Spleen (tissue), 11 donors: ENCODE measurements around the gene LGR6. TPM values are rescaled to one million over a fixed set of nuclear protein-coding genes. Genes with fewer than 3 reads are reported as not detected.

Experiments
- DNase-seq: peaks from one replicate; pipeline ENCODE4 v3.0.0-alpha.2; 2020
- H3K27ac ChIP-seq, 8 donors: fragments of 200-600 bp; sonication (generic) in 7 of 8; 1 replicate in 4 of 8; 2 replicates in 4 of 8; pipeline versions ENCODE4 v1.5.0 to v1.8.0; 2016 to 2021; ENCODE audit warnings: inconsistent platforms in 4 of 8, mild to moderate bottlenecking in 4 of 8, moderate library complexity in 1 of 8
- H3K27me3 ChIP-seq, 7 donors: fragments of 200-600 bp; sonication (generic) in 6 of 7; replicated peaks in 1 of 7; 1 replicate in 4 of 7; 2 replicates in 3 of 7; pipeline versions ENCODE4 v1.5.0 to v1.8.0; 2016 to 2021; ENCODE audit warnings: inconsistent platforms in 3 of 7, mild to moderate bottlenecking in 1 of 7
- H3K36me3 ChIP-seq, 6 donors: fragments of 200-600 bp; sonication (generic) in 5 of 6; 1 replicate in 4 of 6; 2 replicates in 2 of 6; pipeline versions ENCODE4 v1.5.0 to v1.8.0; 2016 to 2021; ENCODE audit warnings: inconsistent platforms in 2 of 6
- H3K4me1 ChIP-seq, 6 donors: fragments of 200-600 bp; sonication (generic) in 5 of 6; 1 replicate in 3 of 6; 2 replicates in 3 of 6; pipeline versions ENCODE4 v1.5.0 to v1.8.0; 2016 to 2021; ENCODE audit warnings: inconsistent platforms in 3 of 6
- H3K4me3 ChIP-seq, 8 donors: fragments of 200-600 bp; sonication (generic) in 7 of 8; 1 replicate in 4 of 8; 2 replicates in 4 of 8; pipeline versions ENCODE4 v1.5.0 to v1.8.0; 2016 to 2021; ENCODE audit warnings: inconsistent platforms in 4 of 8, mild to moderate bottlenecking in 4 of 8, moderate library complexity in 2 of 8
- H3K9me3 ChIP-seq, 8 donors: fragments of 200-600 bp; sonication (generic) in 7 of 8; 1 replicate in 4 of 8; 2 replicates in 4 of 8; pipeline versions ENCODE4 v1.5.0 to v1.8.0; 2016 to 2021; ENCODE audit warnings: inconsistent platforms in 4 of 8
- POLR2A ChIP-seq, 3 donors: fragments of 450-650 bp; IDR thresholded peaks; one replicate each; pipeline ENCODE4 v1.5.1; 2017; ENCODE audit warnings: antibody characterized with exemption in 3 of 3, mild to moderate bottlenecking in 1 of 3
- POLR2AphosphoS5 ChIP-seq, 3 donors: sonication (generic); formaldehyde crosslinking; IDR thresholded peaks; one replicate each; pipeline ENCODE4 v1.5.1; 2017; ENCODE audit warnings: antibody characterized with exemption in 3 of 3
- WGBS, 5 donors: extraction: QIAGEN DNeasy Blood & Tissue Kit in 3 of 5; methylation state at CpG; one replicate each; pipeline versions ENCODE4 v1.1.5 to v1.1.7; 2013 to 2018; 5-methylcytosine and 5-hydroxymethylcytosine counted together
- intact Hi-C: fragments of 100-400 bp; cut with DNase I; formaldehyde crosslinking; loops from one replicate; pipeline ENCODE4 v1.15.0; 2023; ENCODE audit warnings: low total_unique reads
- polyA plus RNA-seq, 3 donors: library from polyadenylated mRNA; stranded (reverse); fragments of 200-250 nt; gene quantifications; one replicate each; pipeline ENCODE4 v1.2.1, GENCODE V29; 2013
- total RNA-seq, 7 donors: library from RNA; depleted of rRNA in 3 of 7; stranded (reverse); fragments of >200 nt in 3 of 7; fragmentation: NEBNext Ultra II Directional in 4 of 7; extraction: Animal tissue kit (Norgen Biotek cat#: 25700) in 4 of 7; gene quantifications; one replicate each; pipeline versions ENCODE4 v1.1.0 to v1.2.1, GENCODE V29; 2016 to 2021
- TF ChIP-seq, protein P1 (sequence below), 11 experiments: fragments of 200-600 bp in 7 of 11; fragments of 450-650 bp in 4 of 11; sonication (generic) in 4 of 11; IDR thresholded peaks in 8 of 11; conservative IDR thresholded peaks in 3 of 11; 1 replicate in 7 of 11; 2 replicates in 4 of 11; pipeline versions ENCODE4 v1.4.0 to v1.8.0; 2016 to 2021; ENCODE audit warnings: antibody characterized with exemption in 11 of 11, inconsistent platforms in 4 of 11, mild to moderate bottlenecking in 1 of 11
- donor health status: healthy with polysubstance abuse.
- donor health status: DM: no; HTN: no; CAD: no; lungs with moderate emphysema.
- donor health status: DM: no; HTN: no; CAD: no.
- donor health status: Bipolar disorder and iron deficiency.
- donor health status: healthy.
- donor health status: DM: no; HTN: no; CAD: no.
- donor health status: DM: yes; HTN: yes; CAD: no.

LGR6 gene
- total and polyA plus RNA-seq, 10 donors = 0.61 to 24.5 (median 5.3) TPM

- no peak for DNase-seq
- Histone ChIP-seq H3K27ac (no peak overlapping the region), H3K27me3 (no peaks in the 10 kb centered on the region), H3K4me1 (no peaks in the 10 kb centered on the region), H3K4me3 (no peak overlapping the region), H3K36me3 (peaks cover 0 to 56% (median 2%) of the 10 kb centered on the region in 6 donors), H3K9me3 (no peaks in the 10 kb centered on the region)
- intact Hi-C loops = no loop called here
- TF ChIP-seq POLR2AphosphoS5 (IDR thresholded peaks at IDR 0.05) (no peak), POLR2A (IDR thresholded peaks at IDR 0.05) (no peak)
- TF ChIP-seq, protein P1, sequence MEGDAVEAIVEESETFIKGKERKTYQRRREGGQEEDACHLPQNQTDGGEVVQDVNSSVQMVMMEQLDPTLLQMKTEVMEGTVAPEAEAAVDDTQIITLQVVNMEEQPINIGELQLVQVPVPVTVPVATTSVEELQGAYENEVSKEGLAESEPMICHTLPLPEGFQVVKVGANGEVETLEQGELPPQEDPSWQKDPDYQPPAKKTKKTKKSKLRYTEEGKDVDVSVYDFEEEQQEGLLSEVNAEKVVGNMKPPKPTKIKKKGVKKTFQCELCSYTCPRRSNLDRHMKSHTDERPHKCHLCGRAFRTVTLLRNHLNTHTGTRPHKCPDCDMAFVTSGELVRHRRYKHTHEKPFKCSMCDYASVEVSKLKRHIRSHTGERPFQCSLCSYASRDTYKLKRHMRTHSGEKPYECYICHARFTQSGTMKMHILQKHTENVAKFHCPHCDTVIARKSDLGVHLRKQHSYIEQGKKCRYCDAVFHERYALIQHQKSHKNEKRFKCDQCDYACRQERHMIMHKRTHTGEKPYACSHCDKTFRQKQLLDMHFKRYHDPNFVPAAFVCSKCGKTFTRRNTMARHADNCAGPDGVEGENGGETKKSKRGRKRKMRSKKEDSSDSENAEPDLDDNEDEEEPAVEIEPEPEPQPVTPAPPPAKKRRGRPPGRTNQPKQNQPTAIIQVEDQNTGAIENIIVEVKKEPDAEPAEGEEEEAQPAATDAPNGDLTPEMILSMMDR (IDR thresholded peaks at IDR 0.05 in 8 of 11, conservative IDR thresholded peaks at IDR 0.05 in 3 of 11) = no peak
Observed at GRCh38 chr1:202329891-202330290, 136.3 kb downstream of the LGR6 start.

GRCh38 chr1:202333861-202334260, 140.3 kb downstream of the LGR6 start:
- Histone ChIP-seq H3K4me3 (no peak overlapping the region), H3K9me3 (no peaks in the 10 kb centered on the region), H3K27me3 (no peaks in the 10 kb centered on the region), H3K36me3 (peaks cover 0 to 65% (median 2%) of the 10 kb centered on the region in 6 donors), H3K4me1 (no peaks in the 10 kb centered on the region), H3K27ac (no peak overlapping the region)
- WGBS, 5 donors = 74 to 86% (median 82%) methylated on average over 4 of the region's 4 CpGs
- intact Hi-C loops = no loop called here
- no peak for DNase-seq
- TF ChIP-seq, protein P1 (IDR thresholded peaks at IDR 0.05 in 8 of 11, conservative IDR thresholded peaks at IDR 0.05 in 3 of 11) = no peak
- TF ChIP-seq POLR2AphosphoS5 (IDR thresholded peaks at IDR 0.05) (no peak), POLR2A (IDR thresholded peaks at IDR 0.05) (no peak)

DNA sequence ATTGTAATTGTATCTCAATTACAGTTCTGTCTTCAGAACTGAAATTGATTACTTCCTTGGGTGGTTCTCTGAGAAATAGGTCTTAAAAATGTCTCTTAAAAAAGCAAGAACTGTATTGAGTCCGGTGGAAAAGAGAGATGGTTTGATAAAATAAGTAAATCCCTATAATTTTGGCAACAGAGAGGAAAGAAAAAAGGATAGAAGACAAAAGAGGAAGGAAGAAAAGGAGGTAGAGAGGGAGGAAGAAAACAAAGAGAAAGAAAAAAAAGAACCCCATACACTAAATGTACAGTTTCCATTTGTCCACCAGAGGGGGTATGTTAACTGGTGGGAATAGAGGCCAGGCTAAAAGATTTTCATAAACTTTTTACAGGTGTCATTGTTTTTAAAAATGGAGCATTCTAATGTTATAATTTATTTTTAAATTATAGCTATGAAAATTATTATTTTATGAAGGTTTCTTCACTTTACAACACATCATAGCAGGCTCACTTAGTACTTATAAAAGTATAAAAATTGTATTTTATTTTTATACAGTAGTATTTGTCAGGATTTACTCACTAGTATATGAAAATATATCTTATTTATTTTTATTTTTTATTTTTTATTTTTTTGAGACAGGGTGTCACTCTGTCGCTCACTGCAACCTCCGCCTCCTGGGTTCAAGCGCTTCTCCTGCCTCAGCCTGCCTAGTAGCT, 150.2 kb downstream of the LGR6 start:
- Histone ChIP-seq H3K4me1 (peaks cover 0 to 45% (median 27%) of the 10 kb centered on the region in 6 donors), H3K27me3 (no peaks in the 10 kb centered on the region), H3K4me3 (no peak overlapping the region), H3K27ac (no peak overlapping the region), H3K36me3 (no peaks in the 10 kb centered on the region), H3K9me3 (no peaks in the 10 kb centered on the region)
- WGBS, 5 donors = 61 to 73% (median 66%) methylated on average over 4 of the region's 4 CpGs
- intact Hi-C loops = no loop called here
- TF ChIP-seq, protein P1 (IDR thresholded peaks at IDR 0.05 in 8 of 11, conservative IDR thresholded peaks at IDR 0.05 in 3 of 11) = peak; percentile 43 to 83 (median 74)
- TF ChIP-seq POLR2A (IDR thresholded peaks at IDR 0.05) = no peak
- no peak for TF ChIP-seq POLR2AphosphoS5 (IDR thresholded peaks at IDR 0.05)
- no peak for DNase-seq

GRCh38 chr1:202348005-202348508, 154.5 kb downstream of the LGR6 start:
- Histone ChIP-seq H3K27me3 (no peaks in the 10 kb centered on the region), H3K4me1 (peaks cover 10 to 58% (median 31%) of the 10 kb centered on the region in 6 donors), H3K36me3 (no peaks in the 10 kb centered on the region), H3K9me3 (no peaks in the 10 kb centered on the region), H3K4me3 (peak overlapping the region in 5 of 8 donors; percentile 88 to 97 (median 91)), H3K27ac (peak overlapping the region in 7 of 8 donors; percentile 87 to 95 (median 92))
- DNase-seq = no peak
- TF ChIP-seq POLR2A (IDR thresholded peaks at IDR 0.05) = no peak
- TF ChIP-seq, protein P1 (IDR thresholded peaks at IDR 0.05 in 8 of 11, conservative IDR thresholded peaks at IDR 0.05 in 3 of 11) = no peak
- TF ChIP-seq POLR2AphosphoS5 (IDR thresholded peaks at IDR 0.05) = no peak
- intact Hi-C loops = no loop called here
- 49 to 51% (median 51%) methylated on average over 6 of the region's 6 CpGs for WGBS, 5 donors
